MCF 10A (cell line): ENCODE results near the gene NME3. TPM values are rescaled to one million over a fixed set of nuclear protein-coding genes. Genes with fewer than 3 reads are reported as not detected.

Experiments
- BruUV-seq: library from RNA; stranded (reverse); fragments of 400-500 nt; replicated peaks from 2 replicates; lab custom pipeline; 2021; lab: Mats Ljungman, UMichigan
- CTCF ChIA-PET: fragments of 300-600 bp; sonication (Branson Sonifier 250); formaldehyde crosslinking; extraction: SDS; loops from one replicate; lab custom pipeline; 2021; ENCODE audit warnings: antibody characterized with exemption, inconsistent platforms; lab: Yijun Ruan, JAX
- POLR2A ChIA-PET: fragments of 300-600, 350-650 bp; sonication (Branson Sonifier 250); formaldehyde crosslinking; extraction: SDS; loops from one replicate; lab custom pipeline; 2020; ENCODE audit warnings: antibody characterized with exemption, inconsistent platforms; lab: Yijun Ruan, JAX
- DNase-seq: peaks from one replicate; pipeline ENCODE4 v3.0.0-alpha.2; 2018; ENCODE audit not compliant: unreplicated experiment
- H3K27ac Mint-ChIP-seq: one replicate; pipeline ENCODE4 v1.8.0; 2022; ENCODE audit warnings: mild to moderate bottlenecking, low read depth, mixed read lengths; ENCODE audit not compliant: unreplicated experiment
- H3K27me3 Mint-ChIP-seq: one replicate; pipeline ENCODE4 v1.8.0; 2022; ENCODE audit warnings: mixed read lengths; ENCODE audit not compliant: insufficient read depth, unreplicated experiment
- H3K36me3 Mint-ChIP-seq: one replicate; pipeline ENCODE4 v1.8.0; 2022; ENCODE audit warnings: mild to moderate bottlenecking, moderate library complexity, mixed read lengths; ENCODE audit not compliant: insufficient read depth, unreplicated experiment
- H3K4me1 Mint-ChIP-seq: one replicate; pipeline ENCODE4 v1.8.0; 2022; ENCODE audit warnings: mixed read lengths; ENCODE audit not compliant: insufficient read depth, unreplicated experiment
- H3K4me3 Mint-ChIP-seq: one replicate; pipeline ENCODE4 v1.8.0; 2022; ENCODE audit warnings: mild to moderate bottlenecking, moderate library complexity, mixed read lengths; ENCODE audit not compliant: unreplicated experiment
- H3K9me3 Mint-ChIP-seq: one replicate; pipeline ENCODE4 v1.8.0; 2022; ENCODE audit warnings: mixed read lengths; ENCODE audit not compliant: unreplicated experiment
- intact Hi-C: fragments of 100-400 bp; cut with micrococcal nuclease; formaldehyde crosslinking; loops from 2 replicates; pipeline ENCODE4 v1.14.1; 2022
- total RNA-seq: library from RNA; stranded (reverse); gene quantifications from 2 replicates; pipeline ENCODE4 v1.2.3, GENCODE V29; 2022
- TF ChIP-seq, protein P1 (sequence below): fragments of 200-600 bp; IDR thresholded peaks from one replicate; pipeline ENCODE4 v1.8.0; 2022; ENCODE audit warnings: antibody characterized with exemption, mild to moderate bottlenecking; ENCODE audit not compliant: unreplicated experiment

The NME3 gene
- total RNA-seq, 1 experiment from 2014 or later = 44.0 TPM

DNA sequence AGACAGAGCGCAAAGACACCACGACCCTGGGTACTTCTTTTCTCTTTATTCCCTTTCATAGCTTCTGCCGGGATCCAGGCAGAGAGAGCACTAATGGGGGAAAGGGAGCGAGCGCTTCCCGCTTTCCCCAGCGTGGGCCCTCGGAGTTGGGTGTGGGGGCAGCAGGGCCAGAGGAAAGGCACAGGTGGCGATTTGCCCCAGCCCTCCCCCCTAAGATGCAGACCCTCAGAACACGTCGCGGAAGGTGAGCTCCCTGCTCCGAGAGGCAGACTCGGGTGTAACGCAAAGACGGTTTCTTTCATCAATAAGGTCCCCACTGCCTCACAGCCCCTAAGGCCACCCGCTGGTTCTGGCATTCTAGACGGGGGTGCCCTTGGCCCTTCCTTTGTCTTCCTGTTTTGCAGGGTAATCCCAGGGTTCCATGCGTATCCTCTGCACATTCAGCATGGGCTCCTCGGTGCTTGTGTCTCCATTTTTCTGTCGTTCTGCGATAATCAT, 570 bp upstream of the NME3 start:
- peaks cover 7% of the 10 kb centered on the region for H3K4me1 Mint-ChIP-seq
- peak; percentile 33 for DNase-seq
- CTCF ChIA-PET = interaction anchor here (0.7 to 1.4 kb wide), 3 partner anchors 26 to 87 kb away, joined by 3 to 6 read pairs (median 4); no protein-coding TSS in a partner anchor
- no peaks in the 10 kb centered on the region for H3K9me3 Mint-ChIP-seq
- peak overlapping the region; percentile 80 for H3K4me3 Mint-ChIP-seq
- H3K36me3 Mint-ChIP-seq = peaks cover 59% of the 10 kb centered on the region
- POLR2A ChIA-PET = interaction anchor here (0.6 to 7.7 kb wide), 13 partner anchors 10 to 188 kb away, joined by 3 to 137 read pairs (median 5); partner anchors contain the start of genes JPT2, MAPK8IP3, NDUFB10 and NUBP2
- intact Hi-C loops = loop anchor here (1.0 to 2.0 kb wide), 2 partner anchors 27 to 65 kb away; no protein-coding TSS in a partner anchor
- BruUV-seq = TSS peak; percentile 85
- TF ChIP-seq, protein P1, sequence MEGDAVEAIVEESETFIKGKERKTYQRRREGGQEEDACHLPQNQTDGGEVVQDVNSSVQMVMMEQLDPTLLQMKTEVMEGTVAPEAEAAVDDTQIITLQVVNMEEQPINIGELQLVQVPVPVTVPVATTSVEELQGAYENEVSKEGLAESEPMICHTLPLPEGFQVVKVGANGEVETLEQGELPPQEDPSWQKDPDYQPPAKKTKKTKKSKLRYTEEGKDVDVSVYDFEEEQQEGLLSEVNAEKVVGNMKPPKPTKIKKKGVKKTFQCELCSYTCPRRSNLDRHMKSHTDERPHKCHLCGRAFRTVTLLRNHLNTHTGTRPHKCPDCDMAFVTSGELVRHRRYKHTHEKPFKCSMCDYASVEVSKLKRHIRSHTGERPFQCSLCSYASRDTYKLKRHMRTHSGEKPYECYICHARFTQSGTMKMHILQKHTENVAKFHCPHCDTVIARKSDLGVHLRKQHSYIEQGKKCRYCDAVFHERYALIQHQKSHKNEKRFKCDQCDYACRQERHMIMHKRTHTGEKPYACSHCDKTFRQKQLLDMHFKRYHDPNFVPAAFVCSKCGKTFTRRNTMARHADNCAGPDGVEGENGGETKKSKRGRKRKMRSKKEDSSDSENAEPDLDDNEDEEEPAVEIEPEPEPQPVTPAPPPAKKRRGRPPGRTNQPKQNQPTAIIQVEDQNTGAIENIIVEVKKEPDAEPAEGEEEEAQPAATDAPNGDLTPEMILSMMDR = no peak
- H3K27me3 Mint-ChIP-seq = no peaks in the 10 kb centered on the region
- H3K27ac Mint-ChIP-seq = peak overlapping the region; percentile 35

DNA sequence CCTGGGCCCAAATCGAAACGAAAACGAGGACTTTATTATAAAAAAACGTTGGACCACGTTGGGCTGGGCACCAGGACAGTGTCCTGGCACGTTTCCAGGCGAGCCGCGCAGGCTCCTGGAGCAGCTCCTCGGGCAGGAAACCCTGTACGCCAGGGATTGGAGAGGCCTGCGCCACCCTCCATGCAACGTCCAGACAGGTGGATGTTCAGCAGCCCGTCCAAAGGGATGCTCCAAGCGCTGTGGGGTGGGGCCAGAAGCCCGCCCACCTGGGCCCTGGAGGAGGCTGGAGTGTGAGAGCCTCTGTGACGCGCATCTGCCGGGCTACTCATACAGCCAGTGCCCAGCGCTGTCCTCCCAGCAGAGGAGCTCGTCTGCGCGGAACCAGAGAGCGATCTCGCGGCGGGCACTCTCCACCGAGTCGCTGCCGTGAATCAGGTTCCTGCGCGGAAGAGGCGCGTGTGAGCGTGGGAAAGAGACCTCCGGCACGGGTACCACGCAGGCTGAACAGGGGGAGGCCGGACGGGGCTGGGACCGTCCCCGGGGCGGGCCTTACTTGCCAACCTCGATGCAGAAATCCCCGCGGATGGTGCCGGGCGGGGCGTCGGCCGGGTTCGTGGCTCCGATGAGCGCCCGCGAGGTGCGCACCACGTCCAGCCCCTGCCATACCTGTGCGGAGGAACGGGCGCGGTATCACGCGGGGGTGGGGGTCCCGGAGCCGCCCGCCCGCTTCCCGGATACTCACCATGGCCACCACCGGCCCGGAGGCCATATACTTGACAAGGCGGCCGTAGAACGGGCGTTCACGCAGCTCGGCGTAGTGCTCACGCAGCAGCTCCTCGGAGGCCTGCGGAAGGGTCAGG, 785 bp downstream of the NME3 start:
- TF ChIP-seq, protein P1 = no peak
- Mint-ChIP-seq H3K36me3 (peaks cover 65% of the 10 kb centered on the region), H3K4me3 (peak overlapping the region; percentile 80), H3K27ac (peak overlapping the region; percentile 66), H3K4me1 (peaks cover 7% of the 10 kb centered on the region), H3K9me3 (no peaks in the 10 kb centered on the region), H3K27me3 (no peaks in the 10 kb centered on the region)
- CTCF ChIA-PET = interaction anchor here (0.7 to 1.0 kb wide), 2 partner anchors 24 to 25 kb away, joined by 3 to 4 read pairs; no protein-coding TSS in a partner anchor
- POLR2A ChIA-PET = interaction anchor here (0.7 to 7.7 kb wide), 12 partner anchors 11 to 189 kb away, joined by 3 to 137 read pairs (median 12); partner anchors contain the start of genes JPT2, MAPK8IP3, NDUFB10 and NUBP2
- intact Hi-C loops = loop anchor here (1.0 to 2.0 kb wide), 2 partner anchors 26 to 63 kb away; no protein-coding TSS in a partner anchor
- TSS peak; percentile 25 for BruUV-seq
- peak; percentile 65 for DNase-seq

DNA sequence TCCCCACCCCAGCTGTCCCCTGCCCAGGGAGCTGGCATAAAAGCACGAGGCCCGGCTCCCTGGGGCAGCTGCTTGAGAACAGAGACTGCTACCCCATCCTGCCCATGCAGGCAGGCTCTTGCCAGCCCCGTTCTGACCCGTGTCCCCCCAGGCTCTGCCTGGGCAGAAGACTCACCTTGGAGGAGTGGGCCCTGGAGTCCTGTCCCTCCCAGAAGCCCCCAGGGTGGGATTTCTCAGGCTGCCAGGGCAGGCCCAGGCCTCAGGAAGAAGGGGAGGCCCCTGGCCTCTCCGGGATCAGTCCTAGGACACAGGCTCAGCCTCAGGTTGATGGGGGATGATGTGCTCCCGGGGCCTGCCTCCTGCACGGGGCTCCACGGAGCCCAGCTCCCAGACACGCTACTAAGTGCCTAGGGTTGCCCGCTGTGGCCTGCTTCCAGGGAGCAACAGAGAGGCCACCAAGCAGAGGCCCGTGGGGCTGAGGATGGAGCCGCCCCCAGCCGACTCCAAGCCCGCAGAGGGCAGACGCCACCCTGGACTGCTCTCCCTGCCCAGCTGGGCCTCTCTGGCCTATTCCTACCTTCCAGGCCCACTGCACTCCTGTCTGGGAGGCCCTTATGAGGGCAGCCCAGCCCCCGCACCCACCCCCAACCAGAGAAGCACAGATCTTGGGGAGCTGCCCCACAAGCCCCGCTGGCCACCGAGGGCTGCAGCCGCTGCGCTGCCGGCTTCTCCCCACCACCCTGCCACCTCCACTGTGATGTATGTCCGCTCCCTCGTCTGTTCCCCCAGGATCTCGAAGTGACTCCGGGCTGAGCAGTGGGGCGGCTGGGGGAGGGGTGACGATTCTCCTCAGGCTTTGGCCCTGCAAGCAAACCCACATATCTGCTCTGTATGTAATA, 1.7 kb downstream of the NME3 start:
- Mint-ChIP-seq H3K9me3 (no peaks in the 10 kb centered on the region), H3K4me3 (peak overlapping the region; percentile 80), H3K4me1 (peaks cover 7% of the 10 kb centered on the region), H3K27ac (peak overlapping the region; percentile 66), H3K36me3 (peaks cover 68% of the 10 kb centered on the region), H3K27me3 (no peaks in the 10 kb centered on the region)
- intact Hi-C loops = loop anchor here (2.0 kb wide), 1 partner anchor 25 kb away; no protein-coding TSS in a partner anchor
- CTCF ChIA-PET = interaction anchor here (0.6 to 1.0 kb wide), 2 partner anchors 24 to 62 kb away, joined by 3 to 4 read pairs; no protein-coding TSS in a partner anchor
- TF ChIP-seq, protein P1 = no peak
- no TSS peak for BruUV-seq
- POLR2A ChIA-PET = interaction anchor here (0.7 to 7.7 kb wide), 11 partner anchors 12 to 190 kb away, joined by 3 to 137 read pairs (median 18); partner anchors contain the start of genes JPT2, MAPK8IP3, NDUFB10 and NUBP2
- no peak for DNase-seq
